GM18861 (cell line): Measurements from ENCODE around the gene PLA2G3.
"Not testable (repeated sequence)": the region's sequence is repeated elsewhere in the genome, so short reads cannot be mapped to it uniquely, and the experiment has no call there.

ENCODE experiments used
- ATAC-seq: cut with Tn5 transposase; IDR thresholded peaks from one replicate; pipeline ENCODE4 v1.9.1; 2021; ENCODE audit not compliant: unreplicated experiment

PLA2G3 gene

GRCh38 chr22:31124290-31124689 is 16.0 kb downstream of the PLA2G3 start:
- no peak for ATAC-seq

GRCh38 chr22:31123292-31123602 is 17.1 kb downstream of the PLA2G3 start:
- ATAC-seq: no peak

- ATAC-seq: no peak
Observed at GRCh38 chr22:31122532-31123291, 17.6 kb downstream of the PLA2G3 start, which contains the start of gene INPP5J. TSS of gene INPP5J (plus strand) at chr22:31122966. CDS start at chr22:31123015, 49 bp downstream.

GRCh38 chr22:31122196-31122531 is 18.1 kb downstream of the PLA2G3 start:
- no peak for ATAC-seq

- no peak for ATAC-seq
Observed at GRCh38 chr22:31121403-31121802, 18.9 kb downstream of the PLA2G3 start.

- no peak for ATAC-seq
Observed at GRCh38 chr22:31120642-31121041, 19.7 kb downstream of the PLA2G3 start.

GRCh38 chr22:31120230-31120629 is 20.1 kb downstream of the PLA2G3 start:
- ATAC-seq: no peak

- no peak for ATAC-seq
Observed at GRCh38 chr22:31119026-31119717, 21.1 kb downstream of the PLA2G3 start.

- no peak for ATAC-seq
Observed at GRCh38 chr22:31118046-31118820, 22.1 kb downstream of the PLA2G3 start.

- not testable (repeated sequence) for ATAC-seq
Observed at GRCh38 chr22:31112547-31113091, 27.7 kb downstream of the PLA2G3 start.

GRCh38 chr22:31107894-31108218 is 32.5 kb downstream of the PLA2G3 start:
- ATAC-seq: no peak

GRCh38 chr22:31107178-31107893 is 33.0 kb downstream of the PLA2G3 start, which contains the start of gene SELENOM:
TSS of gene SELENOM (minus strand) at chr22:31107568. CDS start at chr22:31107505, 63 bp downstream.
- peak; percentile 65 for ATAC-seq

GRCh38 chr22:31106731-31107177 is 33.6 kb downstream of the PLA2G3 start:
- no peak for ATAC-seq

GRCh38 chr22:31106001-31106571 is 34.2 kb downstream of the PLA2G3 start:
- ATAC-seq: no peak

- no peak for ATAC-seq
Observed at GRCh38 chr22:31105282-31105929, 34.9 kb downstream of the PLA2G3 start.

- ATAC-seq: no peak
Observed at GRCh38 chr22:31104869-31105268, 35.4 kb downstream of the PLA2G3 start.

GRCh38 chr22:31103899-31104694 is 36.2 kb downstream of the PLA2G3 start:
- ATAC-seq: no peak

GRCh38 chr22:31103111-31103510 is 37.2 kb downstream of the PLA2G3 start:
- no peak for ATAC-seq

- ATAC-seq: no peak
Observed at GRCh38 chr22:31102441-31103081, 37.7 kb downstream of the PLA2G3 start.
